WTC11 (cell line): ENCODE data around the gene GNAS. TPM values are rescaled to one million over a fixed set of nuclear protein-coding genes. Genes with fewer than 3 reads are reported as not detected.

Source experiments
- ATAC-seq: fragments of 200-7000 bp; cut with Tn5 transposase; 2 replicates; pipeline ENCODE4 v1.10.0; 2021; ENCODE audit warnings: mild to moderate bottlenecking, moderate library complexity
- CTCF ChIA-PET: fragments of 300-600 bp; sonication (Branson Sonifier 250); formaldehyde crosslinking; loops from one replicate; lab custom pipeline; 2021; ENCODE audit warnings: antibody characterized with exemption; lab: Charles Lee
- POLR2A ChIA-PET: fragments of 350-600 bp; sonication (Branson Sonifier 250); formaldehyde crosslinking; loops from one replicate; lab custom pipeline; 2021; ENCODE audit warnings: antibody characterized with exemption; lab: Charles Lee
- DNase-seq: peaks from one replicate; pipeline ENCODE4 v3.0.0; 2021; ENCODE audit warnings: low spot score
- H3K27ac Mint-ChIP-seq: 2 replicates; pipeline ENCODE4 v1.8.0; 2021; ENCODE audit warnings: mixed read lengths
- H3K27me3 Mint-ChIP-seq: 2 replicates; pipeline ENCODE4 v1.8.0; 2021; ENCODE audit warnings: low read depth, mild to moderate bottlenecking, moderate library complexity, mixed read lengths
- H3K36me3 Mint-ChIP-seq: 2 replicates; pipeline ENCODE4 v1.8.0; 2021; ENCODE audit warnings: mixed read lengths
- H3K4me1 Mint-ChIP-seq: 2 replicates; pipeline ENCODE4 v1.8.0; 2022; ENCODE audit warnings: mixed read lengths
- H3K4me3 Mint-ChIP-seq: 2 replicates; pipeline ENCODE4 v1.8.0; 2021; ENCODE audit warnings: mild to moderate bottlenecking, moderate library complexity, mixed read lengths
- H3K9me3 Mint-ChIP-seq: 2 replicates; pipeline ENCODE4 v1.8.0; 2021; ENCODE audit warnings: mixed read lengths
- CBFB ChIP-seq: sonication (generic); formaldehyde crosslinking; IDR thresholded peaks from 2 replicates; pipeline ENCODE4 v1.8.1; 2022; ENCODE audit warnings: mild to moderate bottlenecking, low read depth, missing genetic modification reagents
- ELF4 ChIP-seq: sonication (generic); formaldehyde crosslinking; IDR thresholded peaks from 2 replicates; pipeline ENCODE4 v1.8.1; 2022; ENCODE audit warnings: low read depth, mild to moderate bottlenecking, moderate library complexity, missing genetic modification reagents
- ETV6 ChIP-seq: sonication (generic); formaldehyde crosslinking; IDR thresholded peaks from 2 replicates; pipeline ENCODE4 v1.8.1; 2022; ENCODE audit warnings: mild to moderate bottlenecking, missing genetic modification reagents
- KAT7 ChIP-seq: sonication (generic); formaldehyde crosslinking; IDR thresholded peaks from 2 replicates; pipeline ENCODE4 v1.8.1; 2023; ENCODE audit warnings: missing genetic modification reagents, mild to moderate bottlenecking, borderline replicate concordance
- MXD4 ChIP-seq: fragments of 250-450 bp; sonication (Bioruptor Pico); IDR thresholded peaks from 2 replicates; pipeline ENCODE4 v1.8.0; 2021; ENCODE audit warnings: mild to moderate bottlenecking, moderate library complexity, borderline replicate concordance
- NFYB ChIP-seq: sonication (generic); formaldehyde crosslinking; conservative IDR thresholded peaks from 2 replicates; pipeline ENCODE4 v1.8.0; 2022; ENCODE audit warnings: low read depth, missing genetic modification reagents
- NR1H2 ChIP-seq: sonication (generic); formaldehyde crosslinking; IDR thresholded peaks from 2 replicates; pipeline ENCODE4 v1.9.0; 2021; ENCODE audit warnings: mild to moderate bottlenecking, moderate library complexity, missing genetic modification reagents
- TEAD4 ChIP-seq: sonication (generic); formaldehyde crosslinking; IDR thresholded peaks from 2 replicates; pipeline ENCODE4 v1.8.0; 2022; ENCODE audit warnings: mild to moderate bottlenecking, missing genetic modification reagents
- ZBTB21 ChIP-seq: sonication (generic); formaldehyde crosslinking; IDR thresholded peaks from 2 replicates; pipeline ENCODE4 v1.8.1; 2023; ENCODE audit warnings: mild to moderate bottlenecking, missing genetic modification reagents, borderline replicate concordance
- ZNF671 ChIP-seq: fragments of 250-450 bp; sonication (Bioruptor Pico); IDR thresholded peaks from 2 replicates; pipeline ENCODE4 v1.8.0; 2021; ENCODE audit warnings: mild to moderate bottlenecking
- total RNA-seq: library from RNA; stranded (reverse); gene quantifications from 3 replicates; pipeline ENCODE4 v1.2.3, GENCODE V29; 2021
- TF ChIP-seq, protein P1 (sequence below): fragments of 200-600 bp; IDR thresholded peaks from 2 replicates; pipeline ENCODE4 v1.8.0; 2022; ENCODE audit warnings: antibody characterized with exemption
- TF ChIP-seq, protein P2 (sequence below): sonication (generic); formaldehyde crosslinking; IDR thresholded peaks from 2 replicates; pipeline ENCODE4 v1.8.1; 2023; ENCODE audit warnings: mild to moderate bottlenecking, missing genetic modification reagents
- TF ChIP-seq, protein P3 (sequence below): sonication (generic); formaldehyde crosslinking; IDR thresholded peaks from 2 replicates; pipeline ENCODE4 v1.8.1; 2023; ENCODE audit warnings: mild to moderate bottlenecking, moderate library complexity, missing genetic modification reagents
- TF ChIP-seq, protein P4 (sequence below): fragments of 250-450 bp; sonication (Bioruptor Pico); IDR thresholded peaks from 2 replicates; pipeline ENCODE4 v2.1.2; 2022; ENCODE audit warnings: mild to moderate bottlenecking, moderate library complexity
- TF ChIP-seq, protein P5 (sequence below): fragments of 250-450 bp; sonication (Bioruptor Pico); IDR thresholded peaks from 2 replicates; pipeline ENCODE4 v1.9.0; 2021; ENCODE audit warnings: mild to moderate bottlenecking
- TF ChIP-seq, protein P6 (sequence below): sonication (generic); formaldehyde crosslinking; IDR thresholded peaks from 2 replicates; pipeline ENCODE4 v1.8.1; 2022; ENCODE audit warnings: mild to moderate bottlenecking, missing genetic modification reagents, moderate library complexity, borderline replicate concordance
- TF ChIP-seq, protein P7 (sequence below): sonication (generic); formaldehyde crosslinking; IDR thresholded peaks from 2 replicates; pipeline ENCODE4 v1.8.1; 2022; ENCODE audit warnings: missing genetic modification reagents, borderline replicate concordance
- TF ChIP-seq, protein P8 (sequence below): sonication (generic); formaldehyde crosslinking; IDR thresholded peaks from 2 replicates; pipeline ENCODE4 v1.8.1; 2023; ENCODE audit warnings: mild to moderate bottlenecking, missing genetic modification reagents

The GNAS gene
- total RNA-seq, 1 experiment from 2014 or later, result 868 TPM

DNA sequence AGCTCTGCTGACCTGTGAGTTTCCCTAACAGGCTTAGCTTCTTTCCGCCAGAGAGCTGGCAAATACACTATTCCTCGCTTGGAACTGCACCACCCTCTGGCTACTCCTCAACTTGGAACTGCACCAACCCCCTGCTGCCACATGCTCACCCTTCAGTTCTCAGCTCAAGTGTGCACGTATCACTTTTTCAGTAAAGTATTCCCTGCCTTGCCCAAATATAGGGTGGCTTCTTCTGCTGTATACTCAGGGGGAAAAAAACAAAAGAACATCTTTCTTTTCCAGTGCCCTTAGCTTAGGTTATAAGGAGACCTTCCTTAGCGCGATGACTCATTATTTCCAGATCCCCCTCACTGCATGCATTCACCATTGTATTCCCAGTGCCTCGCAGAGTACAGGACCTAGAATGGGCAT is 23.0 kb upstream of the GNAS start:
- TF ChIP-seq, protein P1, sequence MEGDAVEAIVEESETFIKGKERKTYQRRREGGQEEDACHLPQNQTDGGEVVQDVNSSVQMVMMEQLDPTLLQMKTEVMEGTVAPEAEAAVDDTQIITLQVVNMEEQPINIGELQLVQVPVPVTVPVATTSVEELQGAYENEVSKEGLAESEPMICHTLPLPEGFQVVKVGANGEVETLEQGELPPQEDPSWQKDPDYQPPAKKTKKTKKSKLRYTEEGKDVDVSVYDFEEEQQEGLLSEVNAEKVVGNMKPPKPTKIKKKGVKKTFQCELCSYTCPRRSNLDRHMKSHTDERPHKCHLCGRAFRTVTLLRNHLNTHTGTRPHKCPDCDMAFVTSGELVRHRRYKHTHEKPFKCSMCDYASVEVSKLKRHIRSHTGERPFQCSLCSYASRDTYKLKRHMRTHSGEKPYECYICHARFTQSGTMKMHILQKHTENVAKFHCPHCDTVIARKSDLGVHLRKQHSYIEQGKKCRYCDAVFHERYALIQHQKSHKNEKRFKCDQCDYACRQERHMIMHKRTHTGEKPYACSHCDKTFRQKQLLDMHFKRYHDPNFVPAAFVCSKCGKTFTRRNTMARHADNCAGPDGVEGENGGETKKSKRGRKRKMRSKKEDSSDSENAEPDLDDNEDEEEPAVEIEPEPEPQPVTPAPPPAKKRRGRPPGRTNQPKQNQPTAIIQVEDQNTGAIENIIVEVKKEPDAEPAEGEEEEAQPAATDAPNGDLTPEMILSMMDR, result no peak
- DNase-seq (no peak), ATAC-seq (no peak)
- peaks cover 41% of the 10 kb centered on the region for H3K36me3 Mint-ChIP-seq
- H3K9me3 Mint-ChIP-seq, result peaks cover 11% of the 10 kb centered on the region
- H3K4me1 Mint-ChIP-seq, result 0 out of 2 replicates have a peak, but pooled peaks cover 2% of the 10 kb centered on the region
- ChIA-PET POLR2A (interaction anchor here (0.9 kb wide), 1 partner anchor 9 kb away, joined by 3 read pairs; no protein-coding TSS in a partner anchor), CTCF (interaction anchor here (0.8 kb wide), 1 partner anchor 10 kb away, joined by 6 read pairs; no protein-coding TSS in a partner anchor)
- peak overlapping the region; percentile 15; the same call in 1 of the 2 replicates for H3K27ac Mint-ChIP-seq
- no peaks in the 10 kb centered on the region for H3K27me3 Mint-ChIP-seq
- H3K4me3 Mint-ChIP-seq, result no peak overlapping the region

DNA sequence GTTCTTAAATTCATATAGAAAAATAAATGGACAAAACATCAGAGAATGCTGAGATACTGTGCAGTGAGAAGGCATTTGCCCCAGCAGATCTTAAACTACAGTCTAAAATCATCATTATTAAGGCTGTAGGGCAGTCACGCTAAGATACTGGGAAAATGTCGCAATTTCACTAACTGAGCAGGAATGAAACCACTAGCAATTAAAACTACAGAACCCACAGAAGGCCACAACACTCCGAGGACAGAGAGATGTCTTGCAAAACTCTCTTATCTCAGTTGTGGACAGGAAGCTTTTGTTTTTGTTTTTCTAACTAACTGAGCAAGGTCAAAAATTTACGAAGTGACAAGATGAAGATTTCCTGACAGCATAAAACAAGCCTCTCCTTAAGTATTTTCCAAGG is 20.1 kb upstream of the GNAS start:
- ChIA-PET CTCF (no interaction called here), POLR2A (no interaction called here)
- Mint-ChIP-seq H3K9me3 (peaks cover 11% of the 10 kb centered on the region), H3K4me3 (no peak overlapping the region), H3K36me3 (peaks cover 47% of the 10 kb centered on the region), H3K4me1 (peaks cover 15% of the 10 kb centered on the region), H3K27ac (no peak overlapping the region), H3K27me3 (no peaks in the 10 kb centered on the region)
- ATAC-seq, result no peak
- TF ChIP-seq, protein P2, sequence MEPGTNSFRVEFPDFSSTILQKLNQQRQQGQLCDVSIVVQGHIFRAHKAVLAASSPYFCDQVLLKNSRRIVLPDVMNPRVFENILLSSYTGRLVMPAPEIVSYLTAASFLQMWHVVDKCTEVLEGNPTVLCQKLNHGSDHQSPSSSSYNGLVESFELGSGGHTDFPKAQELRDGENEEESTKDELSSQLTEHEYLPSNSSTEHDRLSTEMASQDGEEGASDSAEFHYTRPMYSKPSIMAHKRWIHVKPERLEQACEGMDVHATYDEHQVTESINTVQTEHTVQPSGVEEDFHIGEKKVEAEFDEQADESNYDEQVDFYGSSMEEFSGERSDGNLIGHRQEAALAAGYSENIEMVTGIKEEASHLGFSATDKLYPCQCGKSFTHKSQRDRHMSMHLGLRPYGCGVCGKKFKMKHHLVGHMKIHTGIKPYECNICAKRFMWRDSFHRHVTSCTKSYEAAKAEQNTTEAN (CRISPR knock-in tag), result no peak
- TF ChIP-seq, protein P3, sequence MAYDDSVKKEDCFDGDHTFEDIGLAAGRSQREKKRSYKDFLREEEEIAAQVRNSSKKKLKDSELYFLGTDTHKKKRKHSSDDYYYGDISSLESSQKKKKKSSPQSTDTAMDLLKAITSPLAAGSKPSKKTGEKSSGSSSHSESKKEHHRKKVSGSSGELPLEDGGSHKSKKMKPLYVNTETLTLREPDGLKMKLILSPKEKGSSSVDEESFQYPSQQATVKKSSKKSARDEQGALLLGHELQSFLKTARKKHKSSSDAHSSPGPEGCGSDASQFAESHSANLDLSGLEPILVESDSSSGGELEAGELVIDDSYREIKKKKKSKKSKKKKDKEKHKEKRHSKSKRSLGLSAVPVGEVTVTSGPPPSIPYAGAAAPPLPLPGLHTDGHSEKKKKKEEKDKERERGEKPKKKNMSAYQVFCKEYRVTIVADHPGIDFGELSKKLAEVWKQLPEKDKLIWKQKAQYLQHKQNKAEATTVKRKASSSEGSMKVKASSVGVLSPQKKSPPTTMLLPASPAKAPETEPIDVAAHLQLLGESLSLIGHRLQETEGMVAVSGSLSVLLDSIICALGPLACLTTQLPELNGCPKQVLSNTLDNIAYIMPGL (CRISPR knock-in tag), result no peak
- TF ChIP-seq NR1H2, result no peak
- no peak for TF ChIP-seq NFYB (CRISPR knock-in tag)
- TF ChIP-seq ZNF671, result no peak
- TF ChIP-seq ZBTB21 (CRISPR knock-in tag), result no peak
- TF ChIP-seq ETV6 (CRISPR knock-in tag), result no peak
- TF ChIP-seq TEAD4 (CRISPR knock-in tag), result no peak
- no peak for TF ChIP-seq KAT7 (CRISPR knock-in tag)
- TF ChIP-seq, protein P4, sequence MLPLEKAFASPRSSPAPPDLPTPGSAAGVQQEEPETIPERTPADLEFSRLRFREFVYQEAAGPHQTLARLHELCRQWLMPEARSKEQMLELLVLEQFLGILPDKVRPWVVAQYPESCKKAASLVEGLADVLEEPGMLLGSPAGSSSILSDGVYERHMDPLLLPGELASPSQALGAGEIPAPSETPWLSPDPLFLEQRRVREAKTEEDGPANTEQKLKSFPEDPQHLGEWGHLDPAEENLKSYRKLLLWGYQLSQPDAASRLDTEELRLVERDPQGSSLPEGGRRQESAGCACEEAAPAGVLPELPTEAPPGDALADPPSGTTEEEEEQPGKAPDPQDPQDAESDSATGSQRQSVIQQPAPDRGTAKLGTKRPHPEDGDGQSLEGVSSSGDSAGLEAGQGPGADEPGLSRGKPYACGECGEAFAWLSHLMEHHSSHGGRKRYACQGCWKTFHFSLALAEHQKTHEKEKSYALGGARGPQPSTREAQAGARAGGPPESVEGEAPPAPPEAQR, result no peak
- TF ChIP-seq, protein P5, sequence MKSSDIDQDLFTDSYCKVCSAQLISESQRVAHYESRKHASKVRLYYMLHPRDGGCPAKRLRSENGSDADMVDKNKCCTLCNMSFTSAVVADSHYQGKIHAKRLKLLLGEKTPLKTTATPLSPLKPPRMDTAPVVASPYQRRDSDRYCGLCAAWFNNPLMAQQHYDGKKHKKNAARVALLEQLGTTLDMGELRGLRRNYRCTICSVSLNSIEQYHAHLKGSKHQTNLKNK (CRISPR knock-in tag), result no peak
- DNase-seq, result no peak

DNA sequence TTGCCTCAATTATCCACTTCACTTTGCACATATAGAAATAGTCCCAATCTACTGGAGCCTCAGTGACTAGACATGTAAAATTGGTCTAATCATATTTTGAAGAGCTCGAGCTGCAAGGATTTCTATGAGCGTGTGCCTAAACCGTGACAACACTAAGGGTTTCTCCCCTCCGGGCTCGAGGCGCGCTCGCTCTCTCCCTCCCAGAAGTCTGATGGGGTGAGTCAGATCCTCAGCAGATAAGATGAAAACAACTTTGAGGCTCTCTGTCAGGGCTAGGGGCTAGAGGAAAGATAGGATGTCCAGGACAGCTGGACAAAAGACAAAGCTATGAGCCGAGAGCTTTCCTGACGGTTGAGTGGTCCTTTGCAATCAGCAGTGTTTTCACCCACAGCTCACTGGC is 18.6 kb upstream of the GNAS start:
- ChIA-PET POLR2A (interaction anchor here (1.1 kb wide), 1 partner anchor 18 kb away, joined by 4 read pairs; no protein-coding TSS in a partner anchor), CTCF (interaction anchor here (1.2 to 2.2 kb wide), 6 partner anchors 10 to 212 kb away, joined by 3 to 8 read pairs (median 6); partner anchors contain the start of genes GNAS and STX16)
- ATAC-seq, result no peak
- TF ChIP-seq, protein P6, sequence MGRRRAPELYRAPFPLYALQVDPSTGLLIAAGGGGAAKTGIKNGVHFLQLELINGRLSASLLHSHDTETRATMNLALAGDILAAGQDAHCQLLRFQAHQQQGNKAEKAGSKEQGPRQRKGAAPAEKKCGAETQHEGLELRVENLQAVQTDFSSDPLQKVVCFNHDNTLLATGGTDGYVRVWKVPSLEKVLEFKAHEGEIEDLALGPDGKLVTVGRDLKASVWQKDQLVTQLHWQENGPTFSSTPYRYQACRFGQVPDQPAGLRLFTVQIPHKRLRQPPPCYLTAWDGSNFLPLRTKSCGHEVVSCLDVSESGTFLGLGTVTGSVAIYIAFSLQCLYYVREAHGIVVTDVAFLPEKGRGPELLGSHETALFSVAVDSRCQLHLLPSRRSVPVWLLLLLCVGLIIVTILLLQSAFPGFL (CRISPR knock-in tag), result no peak
- TF ChIP-seq, protein P2 (CRISPR knock-in tag), result no peak
- no peak for TF ChIP-seq MXD4
- TF ChIP-seq, protein P7, sequence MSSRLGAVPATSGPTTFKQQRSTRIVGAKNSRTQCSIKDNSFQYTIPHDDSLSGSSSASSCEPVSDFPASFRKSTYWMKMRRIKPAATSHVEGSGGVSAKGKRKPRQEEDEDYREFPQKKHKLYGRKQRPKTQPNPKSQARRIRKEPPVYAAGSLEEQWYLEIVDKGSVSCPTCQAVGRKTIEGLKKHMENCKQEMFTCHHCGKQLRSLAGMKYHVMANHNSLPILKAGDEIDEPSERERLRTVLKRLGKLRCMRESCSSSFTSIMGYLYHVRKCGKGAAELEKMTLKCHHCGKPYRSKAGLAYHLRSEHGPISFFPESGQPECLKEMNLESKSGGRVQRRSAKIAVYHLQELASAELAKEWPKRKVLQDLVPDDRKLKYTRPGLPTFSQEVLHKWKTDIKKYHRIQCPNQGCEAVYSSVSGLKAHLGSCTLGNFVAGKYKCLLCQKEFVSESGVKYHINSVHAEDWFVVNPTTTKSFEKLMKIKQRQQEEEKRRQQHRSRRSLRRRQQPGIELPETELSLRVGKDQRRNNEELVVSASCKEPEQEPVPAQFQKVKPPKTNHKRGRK (CRISPR knock-in tag), result no peak
- no peak for TF ChIP-seq ELF4 (CRISPR knock-in tag)
- no peak for TF ChIP-seq CBFB
- TF ChIP-seq, protein P8, sequence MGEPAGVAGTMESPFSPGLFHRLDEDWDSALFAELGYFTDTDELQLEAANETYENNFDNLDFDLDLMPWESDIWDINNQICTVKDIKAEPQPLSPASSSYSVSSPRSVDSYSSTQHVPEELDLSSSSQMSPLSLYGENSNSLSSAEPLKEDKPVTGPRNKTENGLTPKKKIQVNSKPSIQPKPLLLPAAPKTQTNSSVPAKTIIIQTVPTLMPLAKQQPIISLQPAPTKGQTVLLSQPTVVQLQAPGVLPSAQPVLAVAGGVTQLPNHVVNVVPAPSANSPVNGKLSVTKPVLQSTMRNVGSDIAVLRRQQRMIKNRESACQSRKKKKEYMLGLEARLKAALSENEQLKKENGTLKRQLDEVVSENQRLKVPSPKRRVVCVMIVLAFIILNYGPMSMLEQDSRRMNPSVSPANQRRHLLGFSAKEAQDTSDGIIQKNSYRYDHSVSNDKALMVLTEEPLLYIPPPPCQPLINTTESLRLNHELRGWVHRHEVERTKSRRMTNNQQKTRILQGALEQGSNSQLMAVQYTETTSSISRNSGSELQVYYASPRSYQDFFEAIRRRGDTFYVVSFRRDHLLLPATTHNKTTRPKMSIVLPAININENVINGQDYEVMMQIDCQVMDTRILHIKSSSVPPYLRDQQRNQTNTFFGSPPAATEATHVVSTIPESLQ (CRISPR knock-in tag), result no peak

More for the DNA sequence above, 18.6 kb upstream of the GNAS start:
- peaks cover 47% of the 10 kb centered on the region for H3K36me3 Mint-ChIP-seq
- peaks cover 27% of the 10 kb centered on the region for H3K4me1 Mint-ChIP-seq
- no peak overlapping the region for H3K4me3 Mint-ChIP-seq
- DNase-seq, result no peak
- H3K9me3 Mint-ChIP-seq, result peaks cover 11% of the 10 kb centered on the region
- H3K27ac Mint-ChIP-seq, result no peak overlapping the region
- no peaks in the 10 kb centered on the region for H3K27me3 Mint-ChIP-seq
